Astrocyte (in vitro differentiated cells and primary cell): ENCODE data around the gene ROGDI.

ENCODE experiments used
- CTCF ChIP-seq: IDR thresholded peaks from 2 replicates; pipeline ENCODE4 v1.5.1; 2011; ENCODE audit warnings: low read depth, mild to moderate bottlenecking, inconsistent platforms, low read length, moderate library complexity; ENCODE audit not compliant: insufficient read depth
- EZH2 ChIP-seq: IDR thresholded peaks from 2 replicates; pipeline ENCODE4 v1.6.1; 2012; ENCODE audit warnings: mild to moderate bottlenecking, low read length, inconsistent platforms; ENCODE audit not compliant: insufficient read depth

- TF ChIP-seq CTCF (no peak), EZH2 (no peak)
Measured at GRCh38 chr16:4811242-4811641, 8.8 kb upstream of the ROGDI start.
